SK-N-SH (cell line): ENCODE measurements around the gene TBC1D10B.
"Not testable (repeated sequence)": the region's sequence is repeated elsewhere in the genome, so short reads cannot be mapped to it uniquely, and the experiment has no call there.

ENCODE experiments used
- CTCF ChIP-seq: fragments of 200-600 bp; sonication (generic); IDR thresholded peaks from 2 replicates; pipeline ENCODE4 v1.6.1; 2017; ENCODE audit warnings: antibody characterized with exemption, mild to moderate bottlenecking, moderate library complexity
- ELF1 ChIP-seq: IDR thresholded peaks from 2 replicates; pipeline ENCODE4 v1.4.0; 2012
- EP300 ChIP-seq, 2 experiments: IDR thresholded peaks; 2 replicates each; pipeline versions ENCODE4 v1.4.0 to v1.6.1; 2012; ENCODE audit warnings: borderline replicate concordance in 1 of 2, low read depth in 1 of 2, low read length in 1 of 2
- FOSL2 ChIP-seq: IDR thresholded peaks from 2 replicates; pipeline ENCODE4 v1.4.0; 2012; ENCODE audit warnings: low read depth, mild to moderate bottlenecking, moderate library complexity, borderline replicate concordance
- FOXJ3 ChIP-seq: sonication (generic); formaldehyde crosslinking; IDR thresholded peaks from 2 replicates; pipeline ENCODE4 v1.5.1; 2020; ENCODE audit warnings: mild to moderate bottlenecking, missing genetic modification reagents
- MAX ChIP-seq: IDR thresholded peaks from 2 replicates; pipeline ENCODE4 v1.4.0; 2012; ENCODE audit warnings: low read depth
- NRF1 ChIP-seq: IDR thresholded peaks from 2 replicates; pipeline ENCODE4 v1.6.1; 2012; ENCODE audit warnings: low read depth, mild to moderate bottlenecking, low read length
- PBX3 ChIP-seq: IDR thresholded peaks from 2 replicates; pipeline ENCODE4; 2012
- POLR2AphosphoS5 ChIP-seq: IDR thresholded peaks from 2 replicates; pipeline ENCODE4 v1.6.1; 2012; ENCODE audit warnings: low read depth, low read length
- RAD21 ChIP-seq: IDR thresholded peaks from 2 replicates; pipeline ENCODE4 v1.6.1; 2012; ENCODE audit warnings: mild to moderate bottlenecking, low read length
- USF1 ChIP-seq: IDR thresholded peaks from 2 replicates; pipeline ENCODE4 v1.4.0; 2012; ENCODE audit warnings: low read depth, borderline replicate concordance
- USF2 ChIP-seq: fragments of 150-350 bp; IDR thresholded peaks from 2 replicates; pipeline ENCODE4 v1.6.1; 2017; ENCODE audit warnings: antibody characterized with exemption, low read length, low read depth, borderline replicate concordance
- ZBTB33 ChIP-seq: IDR thresholded peaks from 2 replicates; pipeline ENCODE4 v1.4.0; 2012; ENCODE audit warnings: low read depth, borderline replicate concordance

- TF ChIP-seq CTCF; ZBTB33; ELF1; RAD21; USF1; FOXJ3 (CRISPR knock-in tag); FOSL2; POLR2AphosphoS5; PBX3; EP300 (IDR thresholded peaks at IDR 0.05; ENCODE audit: borderline replicate concordance in 1 of 2, low read depth in 1 of 2, low read length in 1 of 2); MAX; USF2; NRF1: not testable (repeated sequence)
Measured at GRCh38 chr16:30338715-30339114, 31.6 kb downstream of the TBC1D10B start.
